Measurements from ENCODE around the gene SNX17. TPM values are rescaled to one million over a fixed set of nuclear protein-coding genes. Genes with fewer than 3 reads are reported as not detected.

SNX17 gene
- total and polyA plus RNA-seq, 7 donors, result 70.5 to 102 (median 92.4) TPM

DNA sequence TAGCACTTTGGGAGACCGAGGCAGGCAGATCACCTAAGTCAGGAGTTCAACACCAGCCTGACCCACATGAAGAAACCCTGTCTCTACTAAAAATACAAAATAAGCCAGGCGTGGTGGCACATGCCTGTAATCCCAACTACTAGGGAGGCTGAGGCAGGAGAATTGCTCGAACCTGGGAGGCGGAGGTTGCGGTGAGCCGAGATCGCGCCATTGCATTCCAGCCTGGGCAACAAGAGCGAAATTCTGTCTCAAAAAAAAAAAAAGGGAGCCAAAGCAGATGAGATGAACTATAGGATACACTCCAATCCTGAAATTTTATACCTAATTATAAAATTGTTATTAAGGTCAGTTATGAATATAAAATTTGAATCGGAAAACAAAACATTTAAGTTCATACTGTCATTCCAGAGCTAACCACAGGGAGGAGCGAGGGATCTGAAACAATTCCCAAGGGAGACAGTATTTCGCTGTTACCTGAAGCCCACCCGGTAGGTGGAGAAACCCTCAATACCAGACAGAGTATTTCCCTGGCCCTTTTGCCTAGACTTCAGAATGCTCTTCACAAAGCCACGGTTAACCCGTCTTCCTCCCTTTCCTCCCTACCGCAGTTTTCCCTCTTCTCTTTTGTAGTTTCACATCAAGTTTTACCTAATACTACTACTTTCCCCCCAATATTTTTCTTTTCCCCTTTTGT lies 37.5 kb downstream of the SNX17 start:
- peak overlapping the region in 3 of 4 donors; percentile 57 to 90 (median 60) for H3K4me3 ChIP-seq

GRCh38 chr2:27408601-27409320 lies 38.3 kb downstream of the SNX17 start:
- no peaks in the 10 kb centered on the region for H3K9me3 ChIP-seq
- TF ChIP-seq, protein P1, sequence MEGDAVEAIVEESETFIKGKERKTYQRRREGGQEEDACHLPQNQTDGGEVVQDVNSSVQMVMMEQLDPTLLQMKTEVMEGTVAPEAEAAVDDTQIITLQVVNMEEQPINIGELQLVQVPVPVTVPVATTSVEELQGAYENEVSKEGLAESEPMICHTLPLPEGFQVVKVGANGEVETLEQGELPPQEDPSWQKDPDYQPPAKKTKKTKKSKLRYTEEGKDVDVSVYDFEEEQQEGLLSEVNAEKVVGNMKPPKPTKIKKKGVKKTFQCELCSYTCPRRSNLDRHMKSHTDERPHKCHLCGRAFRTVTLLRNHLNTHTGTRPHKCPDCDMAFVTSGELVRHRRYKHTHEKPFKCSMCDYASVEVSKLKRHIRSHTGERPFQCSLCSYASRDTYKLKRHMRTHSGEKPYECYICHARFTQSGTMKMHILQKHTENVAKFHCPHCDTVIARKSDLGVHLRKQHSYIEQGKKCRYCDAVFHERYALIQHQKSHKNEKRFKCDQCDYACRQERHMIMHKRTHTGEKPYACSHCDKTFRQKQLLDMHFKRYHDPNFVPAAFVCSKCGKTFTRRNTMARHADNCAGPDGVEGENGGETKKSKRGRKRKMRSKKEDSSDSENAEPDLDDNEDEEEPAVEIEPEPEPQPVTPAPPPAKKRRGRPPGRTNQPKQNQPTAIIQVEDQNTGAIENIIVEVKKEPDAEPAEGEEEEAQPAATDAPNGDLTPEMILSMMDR (IDR thresholded peaks at IDR 0.05), result no peak
- TF ChIP-seq EP300 (IDR thresholded peaks at IDR 0.05), result no peak
- TF ChIP-seq POLR2A (IDR thresholded peaks at IDR 0.05), result no peak
- no peak for TF ChIP-seq POLR2AphosphoS5 (IDR thresholded peaks at IDR 0.05)

More for the DNA sequence above, 37.5 kb downstream of the SNX17 start:
- no peaks in the 10 kb centered on the region for H3K36me3 ChIP-seq
- intact Hi-C loops (cut with DNase I), result loop anchor here (2.0 kb wide), 1 partner anchor 27 kb away; the partner anchor contains the start of gene ZNF513
- H3K4me1 ChIP-seq, result peaks cover 0 to 36% (median 22%) of the 10 kb centered on the region in 4 donors
- no peak for DNase-seq
- H3K27me3 ChIP-seq, result no peaks in the 10 kb centered on the region
- TF ChIP-seq POLR2A (IDR thresholded peaks at IDR 0.05) (no peak), POLR2AphosphoS5 (IDR thresholded peaks at IDR 0.05) (no peak), EP300 (IDR thresholded peaks at IDR 0.05) (no peak)
- TF ChIP-seq, protein P1 (IDR thresholded peaks at IDR 0.05), result peak; percentile 23 to 61 (median 54)
- H3K27ac ChIP-seq, result peak overlapping the region in 2 of 4 donors; percentile 73 to 79
- no peaks in the 10 kb centered on the region for H3K9me3 ChIP-seq
- WGBS, 2 donors, result 49 to 55% methylated on average over 16 of the region's 16 CpGs

DNA sequence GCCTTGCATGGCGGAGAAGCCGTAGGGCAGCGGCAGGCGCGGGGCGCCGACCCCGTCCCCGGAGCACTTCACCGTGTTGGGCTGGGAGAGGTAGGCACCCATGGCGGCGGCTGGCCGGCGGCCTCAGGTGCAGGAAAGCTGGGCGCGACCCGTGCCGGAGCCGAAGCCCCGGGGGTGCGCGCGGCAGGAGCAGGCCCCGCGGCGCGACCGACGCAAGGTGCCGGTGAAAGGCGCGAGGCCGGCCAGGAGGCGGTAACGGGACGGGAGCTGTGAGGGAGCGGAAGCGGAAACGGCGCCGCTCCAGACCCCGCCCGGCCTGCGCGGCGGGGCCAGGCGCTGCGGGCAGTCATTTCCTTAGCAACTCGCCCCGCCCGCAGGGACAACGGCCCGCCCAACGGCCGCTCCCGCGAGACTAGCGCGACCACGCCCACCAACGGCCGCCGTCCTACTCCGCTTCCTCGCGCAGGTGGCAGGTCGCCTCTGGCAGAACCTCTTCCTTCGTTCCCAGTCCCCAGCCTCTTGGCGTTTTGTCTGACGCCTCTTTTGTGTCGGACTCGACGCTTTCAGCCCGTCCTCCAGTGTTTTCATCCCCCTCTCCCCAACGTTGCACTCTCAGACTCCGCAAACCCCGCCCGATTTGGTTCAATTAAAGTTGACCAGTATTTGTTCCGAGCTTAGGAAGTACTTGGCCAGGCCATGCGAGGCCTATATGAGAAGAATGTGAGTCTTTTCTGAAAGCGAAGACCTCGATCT lies 39.1 kb downstream of the SNX17 start, which contains the start of gene PPM1G:
TSS of gene PPM1G (minus strand) at position 271 of the 753 bp plus-strand sequence. CDS start at position 102, 169 bp downstream.
- intact Hi-C loops (cut with DNase I), result loop anchor here (1.0 to 2.0 kb wide), 2 partner anchors 19 to 29 kb away; partner anchors contain the start of genes NRBP1 and ZNF513

More at GRCh38 chr2:27408601-27409320, 38.3 kb downstream of the SNX17 start:
- H3K27me3 ChIP-seq, result no peaks in the 10 kb centered on the region
- no peak for DNase-seq
- peak overlapping the region; percentile 57 to 98 (median 75) for H3K4me3 ChIP-seq
- intact Hi-C loops (cut with DNase I), result loop anchor here (1.0 to 2.0 kb wide), 2 partner anchors 20 to 28 kb away; partner anchors contain the start of genes NRBP1 and ZNF513
- 1% methylated on average over 33 of the region's 33 CpGs for WGBS, 2 donors
- H3K36me3 ChIP-seq, result no peaks in the 10 kb centered on the region
- H3K27ac ChIP-seq, result peak overlapping the region; percentile 73 to 93 (median 82)
- H3K4me1 ChIP-seq, result peaks cover 0 to 36% (median 22%) of the 10 kb centered on the region in 4 donors

More for the DNA sequence above, 39.1 kb downstream of the SNX17 start, which contains the start of gene PPM1G:
- H3K36me3 ChIP-seq, result no peaks in the 10 kb centered on the region
- H3K4me3 ChIP-seq, result peak within 1 kb of the TSS; percentile 57 to 98 (median 75)
- peak within 1 kb of the TSS; percentile 73 to 93 (median 82) for H3K27ac ChIP-seq
- DNase-seq, result peak; percentile 97
- 1% methylated on average over 82 of the region's 82 CpGs for WGBS, 2 donors
- TF ChIP-seq EP300 (IDR thresholded peaks at IDR 0.05), result no peak
- TF ChIP-seq POLR2AphosphoS5 (IDR thresholded peaks at IDR 0.05), result peak; percentile 54 to 86 (median 72)
- TF ChIP-seq POLR2A (IDR thresholded peaks at IDR 0.05), result peak in 1 of 2 donors; percentile 37
- TF ChIP-seq, protein P1 (IDR thresholded peaks at IDR 0.05), result no peak
- no peaks in the 10 kb centered on the region for H3K27me3 ChIP-seq
- H3K9me3 ChIP-seq, result no peaks in the 10 kb centered on the region
- peaks cover 0 to 36% (median 22%) of the 10 kb centered on the region in 4 donors for H3K4me1 ChIP-seq
